MM.1S (cell line): Measurements from ENCODE around the gene MSRB1.

ENCODE experiments used
- DNase-seq: peaks from one replicate; pipeline ENCODE4 v3.0.0-alpha.2; 2015
- H2AFZ ChIP-seq: fragments of 300-600 bp; sonication (generic); 2 replicates; pipeline ENCODE4 v1.6.0; 2016; ENCODE audit warnings: antibody characterized with exemption, low read length
- H3F3A ChIP-seq: fragments of 300-600 bp; sonication (generic); 2 replicates; pipeline ENCODE4 v1.6.1; 2016; ENCODE audit warnings: mild to moderate bottlenecking, antibody characterized with exemption, low read length, moderate library complexity, mixed read lengths; ENCODE audit not compliant: insufficient read depth
- H3K27ac ChIP-seq: fragments of 300-600 bp; sonication (generic); 2 replicates; pipeline ENCODE4 v1.5.1; 2016; ENCODE audit warnings: mild to moderate bottlenecking, low read length
- H3K27me3 ChIP-seq: fragments of 300-600 bp; sonication (generic); replicated peaks from 2 replicates; pipeline ENCODE4 v1.6.0; 2016; ENCODE audit warnings: low read length; ENCODE audit not compliant: insufficient read depth
- H3K36me3 ChIP-seq: fragments of 300-600 bp; sonication (generic); replicated peaks from 2 replicates; pipeline ENCODE4 v1.6.1; 2016; ENCODE audit warnings: mild to moderate bottlenecking, low read length, mixed read lengths; ENCODE audit not compliant: insufficient read depth
- H3K4me1 ChIP-seq: fragments of 300-600 bp; sonication (generic); 2 replicates; pipeline ENCODE4 v1.6.1; 2016; ENCODE audit warnings: low read length, mixed read lengths
- H3K4me2 ChIP-seq: fragments of 300-600 bp; sonication (generic); 2 replicates; pipeline ENCODE4 v1.6.0; 2016; ENCODE audit warnings: low read depth, low read length
- H3K4me3 ChIP-seq: fragments of 300-600 bp; sonication (generic); 2 replicates; pipeline ENCODE4 v1.5.1; 2016; ENCODE audit warnings: low read length, mixed read lengths
- H3K79me2 ChIP-seq: fragments of 300-600 bp; sonication (generic); 2 replicates; pipeline ENCODE4 v1.6.1; 2016; ENCODE audit warnings: mixed run types, low read length, mixed read lengths
- H3K9ac ChIP-seq: fragments of 300-600 bp; sonication (generic); 2 replicates; pipeline ENCODE4 v1.6.1; 2016; ENCODE audit warnings: low read length, mixed read lengths
- H3K9me2 ChIP-seq: fragments of 300-600 bp; sonication (generic); replicated peaks from 2 replicates; pipeline ENCODE4 v1.6.1; 2016; ENCODE audit warnings: mild to moderate bottlenecking, low read length, mixed read lengths; ENCODE audit not compliant: insufficient read depth
- H3K9me3 ChIP-seq: fragments of 300-600 bp; sonication (generic); replicated peaks from 2 replicates; pipeline ENCODE4 v1.6.1; 2016; ENCODE audit warnings: mild to moderate bottlenecking, low read length, mixed read lengths; ENCODE audit not compliant: insufficient read depth
- H4K20me1 ChIP-seq: fragments of 300-600 bp; sonication (generic); 2 replicates; pipeline ENCODE4 v1.6.1; 2016; ENCODE audit warnings: mild to moderate bottlenecking, low read length, moderate library complexity, mixed read lengths; ENCODE audit not compliant: insufficient read depth
- CTCF ChIP-seq: fragments of 300-600 bp; sonication (generic); IDR thresholded peaks from 2 replicates; pipeline ENCODE4 v1.5.1; 2016; ENCODE audit warnings: antibody characterized with exemption, low read length, mixed read lengths
- EZH2 ChIP-seq: fragments of 300-600 bp; sonication (generic); optimal IDR thresholded peaks from 2 replicates; pipeline ENCODE3; 2017; ENCODE audit warnings: low read depth, mild to moderate bottlenecking, antibody characterized with exemption, low read length, mixed read lengths
- EZH2phosphoT487 ChIP-seq: fragments of 300-600 bp; sonication (generic); IDR thresholded peaks from 2 replicates; pipeline ENCODE4 v1.6.1; 2018; ENCODE audit warnings: antibody characterized with exemption, low read length

Gene MSRB1

GRCh38 chr16:1991135-1991551 is 48.1 kb upstream of the MSRB1 start:
- no peak overlapping the region for H3K9ac ChIP-seq
- no peaks in the 10 kb centered on the region for H3K9me2 ChIP-seq
- peaks cover 8% of the 10 kb centered on the region for H3K27me3 ChIP-seq
- no peak overlapping the region for H3K4me3 ChIP-seq
- no peak overlapping the region for H2AFZ ChIP-seq
- H4K20me1 ChIP-seq = no peaks in the 10 kb centered on the region
- peak overlapping the region; percentile 99; the same call in 1 of the 2 replicates for H3K4me2 ChIP-seq
- TF ChIP-seq EZH2phosphoT487 (no peak), EZH2 (no peak), CTCF (no peak)
- peaks cover 16% of the 10 kb centered on the region for H3K4me1 ChIP-seq
- 0 out of 2 replicates have a peak, but pooled peaks cover 4% of the 10 kb centered on the region for H3K36me3 ChIP-seq
- no peaks in the 10 kb centered on the region for H3K9me3 ChIP-seq
- H3K27ac ChIP-seq = no peak overlapping the region
- H3K79me2 ChIP-seq = no peaks in the 10 kb centered on the region
- DNase-seq = no peak
- H3F3A ChIP-seq = peaks cover 13% of the 10 kb centered on the region

- no peaks in the 10 kb centered on the region for H4K20me1 ChIP-seq
- H3K4me3 ChIP-seq = peak overlapping the region; percentile 70
- H3K9ac ChIP-seq = peak overlapping the region; percentile 55; the same call in 1 of the 2 replicates
- H2AFZ ChIP-seq = peak overlapping the region; percentile 84
- peak overlapping the region; percentile 99 for H3K4me2 ChIP-seq
- TF ChIP-seq EZH2 = no peak
- TF ChIP-seq CTCF = no peak
- TF ChIP-seq EZH2phosphoT487 = no peak
- H3K27me3 ChIP-seq = peaks cover 8% of the 10 kb centered on the region
- 0 out of 2 replicates have a peak, but pooled peaks cover 4% of the 10 kb centered on the region for H3K36me3 ChIP-seq
- no peaks in the 10 kb centered on the region for H3K9me2 ChIP-seq
- H3K79me2 ChIP-seq = peaks cover 4% of the 10 kb centered on the region
- H3K4me1 ChIP-seq = peaks cover 19% of the 10 kb centered on the region
- peaks cover 13% of the 10 kb centered on the region for H3F3A ChIP-seq
- H3K27ac ChIP-seq = no peak overlapping the region
- peak; percentile 52 for DNase-seq
- no peaks in the 10 kb centered on the region for H3K9me3 ChIP-seq
These were observed 47.5 kb upstream of the MSRB1 start for GRCh38 chr16:1990351-1991134.

- H2AFZ ChIP-seq = peak overlapping the region; percentile 84; the same call in 1 of the 2 replicates
- H3K4me3 ChIP-seq = peak overlapping the region; percentile 70; the same call in 1 of the 2 replicates
- H3K9ac ChIP-seq = no peak overlapping the region; the same call in 1 of the 2 replicates
- no peak overlapping the region for H3K27ac ChIP-seq
- H3K9me2 ChIP-seq = no peaks in the 10 kb centered on the region
- peaks cover 10% of the 10 kb centered on the region for H3K79me2 ChIP-seq
- TF ChIP-seq EZH2 = no peak
- TF ChIP-seq CTCF = no peak
- TF ChIP-seq EZH2phosphoT487 = no peak
- no peak for DNase-seq
- peaks cover 8% of the 10 kb centered on the region for H3K27me3 ChIP-seq
- peaks cover 25% of the 10 kb centered on the region for H3K4me1 ChIP-seq
- no peaks in the 10 kb centered on the region for H4K20me1 ChIP-seq
- H3K4me2 ChIP-seq = peak overlapping the region; percentile 99; the same call in 1 of the 2 replicates
- 0 out of 2 replicates have a peak, but pooled peaks cover 4% of the 10 kb centered on the region for H3K36me3 ChIP-seq
- H3K9me3 ChIP-seq = no peaks in the 10 kb centered on the region
- peaks cover 15% of the 10 kb centered on the region for H3F3A ChIP-seq
These were observed 47.0 kb upstream of the MSRB1 start for GRCh38 chr16:1990101-1990350.
